Activated CD4-positive, alpha-beta T cell treated with anti-CD3 and anti-CD28 coated beads, Interleukin-2, amount 50 U/mL, for 16 hours (primary cell): Measurements from ENCODE around the gene RAB4B.
"Not testable (repeated sequence)": the region's sequence is repeated elsewhere in the genome, so short reads cannot be mapped to it uniquely, and the experiment has no call there.

ENCODE experiments used
- DNase-seq: peaks from one replicate; pipeline ENCODE4 v3.0.0-alpha.2; 2020

The RAB4B gene

GRCh38 chr19:40825460-40826095 lies 47.5 kb downstream of the RAB4B start:
- not testable (repeated sequence) for DNase-seq

GRCh38 chr19:40826312-40826698 lies 48.3 kb downstream of the RAB4B start:
- not testable (repeated sequence) for DNase-seq

GRCh38 chr19:40826699-40827385 lies 48.8 kb downstream of the RAB4B start:
- DNase-seq: not testable (repeated sequence)

- no peak for DNase-seq
These were observed 49.6 kb downstream of the RAB4B start for GRCh38 chr19:40827386-40828247.

DNA sequence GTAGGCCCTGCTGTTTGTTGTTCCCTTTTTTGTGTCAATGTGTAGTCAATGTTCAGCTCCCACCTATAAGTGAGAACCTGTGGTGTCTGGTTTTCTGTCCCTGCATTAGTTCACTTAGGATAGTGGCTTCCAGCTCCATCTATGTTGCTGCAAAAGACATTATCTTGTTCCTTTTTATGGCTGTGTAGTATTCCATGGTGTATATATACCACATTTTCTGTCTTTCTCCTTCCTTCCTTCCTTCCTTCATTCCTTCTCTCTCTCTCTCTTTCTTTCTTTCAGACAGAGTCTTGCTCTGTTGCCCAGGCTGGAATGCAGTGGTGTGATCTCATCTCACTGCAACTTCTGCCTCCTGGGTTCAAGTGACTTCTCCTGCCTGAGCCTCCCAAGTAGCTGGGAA lies 51.2 kb downstream of the RAB4B start:
- DNase-seq: no peak

GRCh38 chr19:40830741-40831140 lies 52.7 kb downstream of the RAB4B start:
- not testable (repeated sequence) for DNase-seq

GRCh38 chr19:40831502-40832430 lies 53.7 kb downstream of the RAB4B start:
- no peak for DNase-seq

DNA sequence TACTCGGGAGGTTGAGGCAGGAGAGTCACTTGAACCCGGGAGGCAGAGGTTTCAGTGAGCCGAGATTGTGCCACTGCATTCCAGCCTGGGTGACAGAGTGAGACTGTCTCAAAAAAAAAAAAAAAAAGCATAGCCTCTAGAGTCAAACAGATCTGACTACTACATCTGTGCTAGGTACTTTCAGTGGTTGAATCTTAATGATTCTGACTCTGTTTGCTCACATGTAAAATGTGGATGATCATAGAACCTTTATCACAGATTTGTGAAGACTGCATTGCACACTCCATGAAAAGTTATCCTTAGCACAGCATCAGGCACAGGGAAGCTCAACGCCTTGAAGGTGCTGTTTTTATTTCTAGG lies 54.4 kb downstream of the RAB4B start:
- not testable (repeated sequence) for DNase-seq

- DNase-seq: not testable (repeated sequence)
These were observed 55.9 kb downstream of the RAB4B start for GRCh38 chr19:40833728-40834533.

- no peak for DNase-seq
These were observed 58.8 kb downstream of the RAB4B start for GRCh38 chr19:40836754-40837429.

DNA sequence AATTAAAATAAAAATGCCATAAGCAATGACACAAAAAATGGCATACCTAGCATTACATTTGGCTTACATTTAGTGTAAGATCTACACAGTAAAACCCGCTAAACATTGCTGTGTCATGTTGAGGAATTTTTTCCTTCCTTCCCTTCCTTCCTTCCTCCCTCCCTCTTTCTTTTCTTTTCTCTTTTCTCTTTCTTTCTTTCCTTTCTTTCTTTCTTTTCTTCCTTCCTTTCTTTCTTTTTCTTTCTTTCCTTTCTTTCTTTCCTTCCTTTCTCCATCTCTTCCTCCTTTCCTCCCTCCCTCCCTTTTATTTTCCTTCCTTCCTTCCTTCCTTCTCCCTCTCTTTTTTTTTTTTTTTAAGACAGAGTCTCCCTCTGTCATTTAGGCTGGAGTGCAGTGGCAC lies 60.4 kb downstream of the RAB4B start:
- DNase-seq: not testable (repeated sequence)

DNA sequence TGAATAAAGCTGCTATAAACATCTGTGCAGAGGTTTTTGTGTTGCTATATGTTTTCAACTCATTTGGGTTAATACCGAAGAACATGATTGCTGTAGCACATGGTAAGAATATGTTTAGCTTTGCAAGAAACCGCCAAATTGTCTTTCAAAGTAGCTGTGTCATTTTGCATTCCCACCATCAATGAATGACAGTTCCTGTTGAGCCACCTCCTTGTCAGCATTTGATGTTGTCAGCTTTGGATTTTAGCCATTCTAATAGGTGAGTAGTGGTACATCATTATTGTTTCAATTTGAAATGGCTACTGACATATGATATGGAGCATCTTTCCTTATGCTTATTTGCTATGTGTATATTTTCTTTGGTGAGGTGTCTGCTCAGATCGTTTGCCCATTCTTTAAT lies 64.0 kb downstream of the RAB4B start:
- not testable (repeated sequence) for DNase-seq

- not testable (repeated sequence) for DNase-seq
These were observed 65.1 kb downstream of the RAB4B start for GRCh38 chr19:40842997-40843652.

- peak; percentile 58 for DNase-seq
These were observed 65.6 kb downstream of the RAB4B start for GRCh38 chr19:40843653-40844052.
